Natural killer cell (primary cell): ENCODE data around the gene CCDC186. TPM values are rescaled to one million over a fixed set of nuclear protein-coding genes. Genes with fewer than 3 reads are reported as not detected.

ENCODE experiments used
- ATAC-seq, 3 donors: fragments of 150-1000 bp in 2 of 3; fragments of 200-7000 bp in 1 of 3; cut with Tn5 transposase; 1 replicate in 1 of 3; 2 replicates in 2 of 3; pipeline ENCODE4 v1.10.0; 2021; ENCODE audit warnings: mild to moderate bottlenecking in 2 of 3, moderate library complexity in 2 of 3
- DNase-seq, 2 donors: peaks; one replicate each; pipeline versions ENCODE4 v3.0.0 to v3.0.0-alpha.2; 2013 to 2021; ENCODE audit warnings: mixed read lengths in 1 of 2
- H3K27ac ChIP-seq: one replicate; pipeline ENCODE4 v1.5.1; 2013; ENCODE audit warnings: mild to moderate bottlenecking, low read length
- H3K27me3 ChIP-seq: one replicate; pipeline ENCODE4 v1.6.1; 2013; ENCODE audit warnings: low read length; ENCODE audit not compliant: control insufficient read depth, insufficient read depth
- H3K36me3 ChIP-seq: one replicate; pipeline ENCODE4 v1.6.1; 2013; ENCODE audit warnings: low read length; ENCODE audit not compliant: control insufficient read depth, insufficient read depth
- H3K4me1 ChIP-seq: one replicate; pipeline ENCODE4 v1.6.1; 2013; ENCODE audit warnings: low read length; ENCODE audit not compliant: control insufficient read depth, insufficient read depth
- H3K4me3 ChIP-seq: one replicate; pipeline ENCODE4 v1.5.1; 2013; ENCODE audit warnings: low read length
- H3K9me3 ChIP-seq: one replicate; pipeline ENCODE4 v1.6.1; 2013; ENCODE audit warnings: low read length; ENCODE audit not compliant: control insufficient read depth, insufficient read depth
- H3K27ac Mint-ChIP-seq, 2 donors: one replicate each; pipeline ENCODE4 v1.8.0; 2022; ENCODE audit warnings: mild to moderate bottlenecking in 2 of 2, mixed read lengths in 2 of 2, moderate library complexity in 1 of 2
- H3K27me3 Mint-ChIP-seq, 2 donors: one replicate each; pipeline ENCODE4 v1.8.0; 2022; ENCODE audit warnings: low read depth in 2 of 2, mixed read lengths in 2 of 2
- H3K36me3 Mint-ChIP-seq: one replicate; pipeline ENCODE4 v1.8.0; 2022; ENCODE audit warnings: mixed read lengths
- H3K4me1 Mint-ChIP-seq, 2 donors: one replicate each; pipeline ENCODE4 v1.8.0; 2022; ENCODE audit warnings: mixed read lengths in 2 of 2
- H3K4me3 Mint-ChIP-seq: one replicate; pipeline ENCODE4 v1.8.0; 2022; ENCODE audit warnings: mild to moderate bottlenecking, moderate library complexity, mixed read lengths
- H3K9me3 Mint-ChIP-seq, 2 donors: one replicate each; pipeline ENCODE4 v1.8.0; 2022; ENCODE audit warnings: mixed read lengths in 2 of 2
- CTCF ChIP-seq: fragments of 200-600 bp; IDR thresholded peaks from one replicate; pipeline ENCODE4 v1.8.0; 2022; ENCODE audit warnings: antibody characterized with exemption
- WGBS: methylation state at CpG from one replicate; pipeline ENCODE4 v1.1.7; 2013; ENCODE audit warnings: missing lambda C conversion rate; ENCODE audit not compliant: insufficient coverage; 5-methylcytosine and 5-hydroxymethylcytosine counted together
- intact Hi-C: fragments of 100-400 bp; cut with micrococcal nuclease; formaldehyde crosslinking; loops from one replicate; pipeline ENCODE4 v1.14.2; 2022
- total RNA-seq, 4 donors: library from RNA; stranded (reverse); fragments of 120-200 nt in 1 of 4; gene quantifications; one replicate each; pipeline versions ENCODE4 v1.2.3 to v1.2.4, GENCODE V29; 2013 to 2022

Gene CCDC186
- total RNA-seq, 3 donors from 2014 or later (not counting 1 experiment from before 2014, with no cell fraction given), result 51.1 to 66.9 (median 54.0) TPM

GRCh38 chr10:114094795-114095194, 79.2 kb downstream of the CCDC186 start:
- Mint-ChIP-seq H3K4me1 (peaks cover 37 to 45% of the 10 kb centered on the region in 2 donors), H3K4me3 (no peak overlapping the region), H3K27me3 (peaks cover under 1% of the 10 kb centered on the region in 2 donors), H3K27ac (peak overlapping the region; percentile 46 to 75), H3K9me3 (no peaks in the 10 kb centered on the region), H3K36me3 (peaks cover under 1% of the 10 kb centered on the region)
- Histone ChIP-seq H3K27me3 (no peaks in the 10 kb centered on the region), H3K36me3 (no peaks in the 10 kb centered on the region), H3K9me3 (no peaks in the 10 kb centered on the region), H3K4me3 (no peak overlapping the region), H3K4me1 (peaks cover 43% of the 10 kb centered on the region), H3K27ac (no peak overlapping the region)
- DNase-seq (no peak), ATAC-seq (no peak)
- intact Hi-C loops, result no loop called here
- WGBS, result 95% methylated on average over 3 of the region's 3 CpGs
- no peak for TF ChIP-seq CTCF

GRCh38 chr10:114087655-114088054, 86.3 kb downstream of the CCDC186 start:
- Histone ChIP-seq H3K27me3 (no peaks in the 10 kb centered on the region), H3K27ac (no peak overlapping the region), H3K4me3 (no peak overlapping the region), H3K9me3 (no peaks in the 10 kb centered on the region), H3K36me3 (no peaks in the 10 kb centered on the region), H3K4me1 (no peaks in the 10 kb centered on the region)
- no peak for TF ChIP-seq CTCF
- no peaks in the 10 kb centered on the region for H3K4me1 Mint-ChIP-seq
- H3K27me3 Mint-ChIP-seq, result no peaks in the 10 kb centered on the region
- no peaks in the 10 kb centered on the region for H3K9me3 Mint-ChIP-seq
- H3K27ac Mint-ChIP-seq, result no peak overlapping the region
- intact Hi-C loops, result no loop called here
- H3K36me3 Mint-ChIP-seq, result no peaks in the 10 kb centered on the region
- ATAC-seq (no peak), DNase-seq (no peak)
- 87% methylated on average over 4 of the region's 4 CpGs for WGBS
- no peak overlapping the region for H3K4me3 Mint-ChIP-seq

GRCh38 chr10:114087255-114087654, 86.7 kb downstream of the CCDC186 start:
- no peaks in the 10 kb centered on the region for H3K27me3 ChIP-seq
- no peaks in the 10 kb centered on the region for H3K9me3 Mint-ChIP-seq
- intact Hi-C loops, result no loop called here
- H3K27me3 Mint-ChIP-seq, result no peaks in the 10 kb centered on the region
- no peak overlapping the region for H3K27ac Mint-ChIP-seq
- H3K4me1 ChIP-seq, result no peaks in the 10 kb centered on the region
- no peak overlapping the region for H3K4me3 Mint-ChIP-seq
- no peak for ATAC-seq
- 88% methylated on average over 5 of the region's 5 CpGs for WGBS
- TF ChIP-seq CTCF, result no peak
- no peaks in the 10 kb centered on the region for H3K9me3 ChIP-seq
- H3K4me3 ChIP-seq, result no peak overlapping the region
- DNase-seq, result no peak
- H3K4me1 Mint-ChIP-seq, result no peaks in the 10 kb centered on the region
- H3K36me3 Mint-ChIP-seq, result no peaks in the 10 kb centered on the region
- no peak overlapping the region for H3K27ac ChIP-seq
- no peaks in the 10 kb centered on the region for H3K36me3 ChIP-seq

GRCh38 chr10:114084215-114084614, 89.8 kb downstream of the CCDC186 start:
- ATAC-seq, result peak in 1 of 3 donors; percentile 49
- H3K9me3 ChIP-seq, result no peaks in the 10 kb centered on the region
- no peak overlapping the region for H3K27ac ChIP-seq
- no peaks in the 10 kb centered on the region for H3K27me3 ChIP-seq
- 92% methylated on average over 4 of the region's 4 CpGs for WGBS
- H3K4me3 ChIP-seq, result no peak overlapping the region
- intact Hi-C loops, result no loop called here
- no peaks in the 10 kb centered on the region for H3K36me3 ChIP-seq
- no peaks in the 10 kb centered on the region for H3K27me3 Mint-ChIP-seq
- no peak for DNase-seq
- H3K4me3 Mint-ChIP-seq, result no peak overlapping the region
- H3K36me3 Mint-ChIP-seq, result no peaks in the 10 kb centered on the region
- H3K4me1 ChIP-seq, result no peaks in the 10 kb centered on the region
- H3K27ac Mint-ChIP-seq, result no peak overlapping the region
- peaks cover 0 to 8% of the 10 kb centered on the region in 2 donors for H3K4me1 Mint-ChIP-seq
- TF ChIP-seq CTCF, result no peak
- H3K9me3 Mint-ChIP-seq, result no peaks in the 10 kb centered on the region
